Sigmoid colon (tissue), 7 donors: Measurements from ENCODE around the gene WDR5B. TPM values are rescaled to one million over a fixed set of nuclear protein-coding genes. Genes with fewer than 3 reads are reported as not detected.

Experiments
- DNase-seq: peaks from one replicate; pipeline ENCODE4 v3.0.0-alpha.2; 2019
- H3K27ac ChIP-seq, 4 donors: fragments of 200-600 bp; sonication (generic); one replicate each; pipeline ENCODE4 v1.5.1; 2016 to 2019; ENCODE audit warnings: mild to moderate bottlenecking in 1 of 4
- H3K27me3 ChIP-seq, 3 donors: fragments of 200-600 bp; sonication (generic); one replicate each; pipeline ENCODE4 v1.5.1; 2019; ENCODE audit warnings: mild to moderate bottlenecking in 1 of 3
- H3K36me3 ChIP-seq, 4 donors: fragments of 200-600 bp; sonication (generic); one replicate each; pipeline ENCODE4 v1.5.1; 2016 to 2019
- H3K4me1 ChIP-seq, 4 donors: fragments of 200-600 bp; sonication (generic); one replicate each; pipeline ENCODE4 v1.5.1; 2017 to 2019
- H3K4me3 ChIP-seq, 4 donors: fragments of 200-600 bp; sonication (generic); one replicate each; pipeline ENCODE4 v1.5.1; 2017 to 2019; ENCODE audit warnings: mild to moderate bottlenecking in 2 of 4, moderate library complexity in 1 of 4
- H3K9me3 ChIP-seq, 4 donors: fragments of 200-600 bp in 3 of 4; sonication (generic) in 3 of 4; one replicate each; pipeline versions ENCODE4 v1.5.1 to v1.6.1; 2013 to 2019
- CTCF ChIP-seq, 4 experiments: fragments of 450-650 bp in 3 of 4; fragments of 200-600 bp in 1 of 4; IDR thresholded peaks; one replicate each; pipeline ENCODE4 v1.5.1; 2016 to 2019; ENCODE audit warnings: antibody characterized with exemption in 4 of 4, mild to moderate bottlenecking in 3 of 4, moderate library complexity in 2 of 4
- EP300 ChIP-seq, 4 donors: sonication (generic); formaldehyde crosslinking; IDR thresholded peaks; one replicate each; pipeline ENCODE4 v1.6.1; 2017; ENCODE audit warnings: antibody characterized with exemption in 4 of 4
- POLR2A ChIP-seq, 2 donors: fragments of 450-650 bp; IDR thresholded peaks; one replicate each; pipeline ENCODE4 v1.6.1; 2016; ENCODE audit warnings: antibody characterized with exemption in 2 of 2, mild to moderate bottlenecking in 2 of 2, moderate library complexity in 2 of 2
- POLR2AphosphoS5 ChIP-seq, 4 donors: sonication (generic); formaldehyde crosslinking; IDR thresholded peaks; one replicate each; pipeline ENCODE4 v1.6.1; 2017; ENCODE audit warnings: antibody characterized with exemption in 4 of 4
- WGBS, 2 donors: extraction: QIAGEN DNeasy Blood & Tissue Kit; methylation state at CpG; one replicate each; pipeline ENCODE4 v1.1.7; 2013; 5-methylcytosine and 5-hydroxymethylcytosine counted together
- intact Hi-C: fragments of 100-400 bp; cut with DNase I; formaldehyde crosslinking; loops from one replicate; pipeline ENCODE4 v1.15.1; 2023
- polyA plus RNA-seq, 3 donors: library from polyadenylated mRNA; stranded (reverse); fragments of 200-250 nt; gene quantifications; one replicate each; pipeline ENCODE4 v1.2.3, GENCODE V29; 2013
- total RNA-seq, 4 donors: library from RNA; depleted of rRNA; stranded (reverse); fragments of >200 nt; gene quantifications; one replicate each; pipeline ENCODE4 v1.1.0, GENCODE V29; 2016
- donor health status: healthy with polysubstance abuse.
- donor health status: Bipolar disorder and iron deficiency.
- donor health status: healthy.

WDR5B gene
- total and polyA plus RNA-seq, 7 donors: 1.2 to 4.6 (median 2.5) TPM

GRCh38 chr3:122389892-122390291, 26.0 kb downstream of the WDR5B start:
- H3K36me3 ChIP-seq: peaks cover 0 to 7% (median 0%) of the 10 kb centered on the region in 4 donors
- no peak overlapping the region for H3K4me3 ChIP-seq
- no peak for DNase-seq
- intact Hi-C loops: loop anchor here (5.0 to 10.0 kb wide), 2 partner anchors 167 to 845 kb away; partner anchors contain the start of gene POLQ
- H3K27ac ChIP-seq: peak overlapping the region in 2 of 4 donors; percentile 33 to 55
- 87 to 94% methylated on average over 4 of the region's 4 CpGs for WGBS, 2 donors
- peaks cover 0 to 33% (median 18%) of the 10 kb centered on the region in 4 donors for H3K4me1 ChIP-seq
- no peaks in the 10 kb centered on the region for H3K27me3 ChIP-seq
- no peak for TF ChIP-seq POLR2A (IDR thresholded peaks at IDR 0.05)
- no peaks in the 10 kb centered on the region for H3K9me3 ChIP-seq

- TF ChIP-seq POLR2A (IDR thresholded peaks at IDR 0.05) (no peak), POLR2AphosphoS5 (IDR thresholded peaks at IDR 0.05) (no peak), EP300 (IDR thresholded peaks at IDR 0.05) (no peak), CTCF (IDR thresholded peaks at IDR 0.05) (no peak)
- peaks cover 0 to 7% (median 0%) of the 10 kb centered on the region in 4 donors for H3K36me3 ChIP-seq
- intact Hi-C loops: loop anchor here (10.0 kb wide), 1 partner anchor 844 kb away; the partner anchor contains the start of gene POLQ
- no peak for DNase-seq
- no peaks in the 10 kb centered on the region for H3K9me3 ChIP-seq
- no peak overlapping the region for H3K27ac ChIP-seq
- H3K4me3 ChIP-seq: no peak overlapping the region
- H3K27me3 ChIP-seq: no peaks in the 10 kb centered on the region
- H3K4me1 ChIP-seq: peaks cover 0 to 38% (median 23%) of the 10 kb centered on the region in 4 donors
Observed at GRCh38 chr3:122389197-122389596, 26.7 kb downstream of the WDR5B start.

- Histone ChIP-seq H3K4me1 (peaks cover 0 to 32% (median 19%) of the 10 kb centered on the region in 4 donors), H3K36me3 (peaks cover 0 to 7% (median 0%) of the 10 kb centered on the region in 4 donors), H3K27ac (no peak overlapping the region), H3K27me3 (no peaks in the 10 kb centered on the region), H3K9me3 (no peaks in the 10 kb centered on the region), H3K4me3 (no peak overlapping the region)
- intact Hi-C loops: loop anchor here (10.0 kb wide), 1 partner anchor 843 kb away; the partner anchor contains the start of gene POLQ
- DNase-seq: no peak
- 81 to 87% methylated on average over 3 of the region's 3 CpGs for WGBS, 2 donors
- no peak for TF ChIP-seq CTCF (IDR thresholded peaks at IDR 0.05)
- TF ChIP-seq POLR2A (IDR thresholded peaks at IDR 0.05): no peak
- TF ChIP-seq POLR2AphosphoS5 (IDR thresholded peaks at IDR 0.05): no peak
- TF ChIP-seq EP300 (IDR thresholded peaks at IDR 0.05): no peak
Observed at GRCh38 chr3:122387709-122388108, 28.2 kb downstream of the WDR5B start.

- H3K27ac ChIP-seq: peak within 1 kb of the TSS; percentile 90 to 93 (median 92)
- no peaks in the 10 kb centered on the region for H3K27me3 ChIP-seq
- intact Hi-C loops: loop anchor here (1.0 to 10.0 kb wide), 3 partner anchors 32 to 839 kb away; partner anchors contain the start of genes KPNA1, POLQ and WDR5B
- H3K36me3 ChIP-seq: peaks cover 0 to 7% (median 0%) of the 10 kb centered on the region in 4 donors
- TF ChIP-seq POLR2AphosphoS5 (IDR thresholded peaks at IDR 0.05) (peak; percentile 93 to 97 (median 95)), EP300 (IDR thresholded peaks at IDR 0.05) (no peak), POLR2A (IDR thresholded peaks at IDR 0.05) (peak; percentile 77 to 86), CTCF (IDR thresholded peaks at IDR 0.05) (peak; percentile 20 to 37 (median 27))
- peaks cover 0 to 31% (median 26%) of the 10 kb centered on the region in 4 donors for H3K4me1 ChIP-seq
- H3K9me3 ChIP-seq: no peaks in the 10 kb centered on the region
- H3K4me3 ChIP-seq: peak within 1 kb of the TSS; percentile 56 to 76 (median 72)
- DNase-seq: peak; percentile 94
- 0 to 1% methylated on average over 52 of the region's 52 CpGs for WGBS, 2 donors
Observed at GRCh38 chr3:122383771-122384697, 31.8 kb downstream of the WDR5B start, which contains the start of gene FAM162A. FAM162A (plus strand) TSS chr3:122384182; CDS start chr3:122384266, 84 bp downstream.
